CD4-positive, CD25-positive, alpha-beta regulatory T cell (primary cell): ENCODE data around the gene CCDC7. TPM values are rescaled to one million over a fixed set of nuclear protein-coding genes. Genes with fewer than 3 reads are reported as not detected.
"Not testable (repeated sequence)": the region's sequence is repeated elsewhere in the genome, so short reads cannot be mapped to it uniquely, and the experiment has no call there.

Experiments
- ATAC-seq, 2 donors: fragments of 150-1000 bp; cut with Tn5 transposase; one replicate each; pipeline ENCODE4 v1.10.0; 2021; ENCODE audit warnings: low read depth in 2 of 2, moderate number of reproducible peaks in 2 of 2, moderate library complexity in 1 of 2
- DNase-seq, 3 donors: peaks; one replicate each; pipeline versions ENCODE4 v3.0.0 to v3.0.0-alpha.2; 2012 to 2022; ENCODE audit warnings: mixed read lengths in 1 of 3
- H3K27ac ChIP-seq: one replicate; pipeline ENCODE4 v1.7.0; 2013; ENCODE audit warnings: mild to moderate bottlenecking, low read length; ENCODE audit not compliant: insufficient read depth, poor library complexity, severe bottlenecking
- H3K27me3 ChIP-seq: one replicate; pipeline ENCODE4 v1.7.0; 2013; ENCODE audit warnings: low read length; ENCODE audit not compliant: control insufficient read depth, insufficient read depth
- H3K36me3 ChIP-seq: one replicate; pipeline ENCODE4 v1.7.0; 2013; ENCODE audit warnings: mild to moderate bottlenecking, low read length, moderate library complexity; ENCODE audit not compliant: control insufficient read depth, insufficient read depth
- H3K4me1 ChIP-seq: 2 replicates; pipeline ENCODE4 v1.7.0; 2013; ENCODE audit warnings: mild to moderate bottlenecking, low read length; ENCODE audit not compliant: insufficient read depth, control insufficient read depth, poor library complexity, severe bottlenecking
- H3K4me3 ChIP-seq: one replicate; pipeline ENCODE4 v1.7.0; 2013; ENCODE audit warnings: low read depth, mild to moderate bottlenecking, low read length, moderate library complexity
- H3K9me3 ChIP-seq, 2 experiments: 1 replicate in 1 of 2; 2 replicates in 1 of 2; pipeline ENCODE4 v1.7.0; 2013; ENCODE audit warnings: low read length in 2 of 2, mild to moderate bottlenecking in 1 of 2, moderate library complexity in 1 of 2; ENCODE audit not compliant: control insufficient read depth in 2 of 2
- H3K27ac Mint-ChIP-seq, 3 donors: one replicate each; pipeline ENCODE4 v1.8.0; 2020 to 2022; ENCODE audit warnings: mild to moderate bottlenecking in 3 of 3, mixed read lengths in 3 of 3, moderate library complexity in 2 of 3
- H3K27me3 Mint-ChIP-seq: one replicate; pipeline ENCODE4 v1.8.0; 2022; ENCODE audit warnings: mild to moderate bottlenecking, mixed read lengths
- H3K36me3 Mint-ChIP-seq: one replicate; pipeline ENCODE4 v1.8.0; 2020; ENCODE audit warnings: mixed read lengths
- H3K4me1 Mint-ChIP-seq, 4 donors: one replicate each; pipeline ENCODE4 v1.8.0; 2020 to 2022; ENCODE audit warnings: mixed read lengths in 4 of 4, mild to moderate bottlenecking in 1 of 4
- H3K4me3 Mint-ChIP-seq, 4 donors: one replicate each; pipeline ENCODE4 v1.8.0; 2020 to 2022; ENCODE audit warnings: mild to moderate bottlenecking in 4 of 4, mixed read lengths in 4 of 4, moderate library complexity in 3 of 4
- H3K9me3 Mint-ChIP-seq, 7 donors: one replicate each; pipeline ENCODE4 v1.8.0; 2020 to 2022; ENCODE audit warnings: mixed read lengths in 7 of 7, mild to moderate bottlenecking in 3 of 7, moderate library complexity in 2 of 7
- polyA plus RNA-seq, 4 donors: library from polyadenylated mRNA; unstranded; fragments of 300-500 nt; fragmentation: Illumina TruSeq; gene quantifications; one replicate each; pipeline ENCODE4 v1.2.3, GENCODE V29; 2021
- total RNA-seq: library from RNA; stranded (reverse); gene quantifications from one replicate; pipeline ENCODE4 v1.2.3, GENCODE V29; 2022

The CCDC7 gene
- total and polyA plus RNA-seq, 5 donors from 2014 or later, result 6.8 to 73.6 (median 29.9) TPM

DNA sequence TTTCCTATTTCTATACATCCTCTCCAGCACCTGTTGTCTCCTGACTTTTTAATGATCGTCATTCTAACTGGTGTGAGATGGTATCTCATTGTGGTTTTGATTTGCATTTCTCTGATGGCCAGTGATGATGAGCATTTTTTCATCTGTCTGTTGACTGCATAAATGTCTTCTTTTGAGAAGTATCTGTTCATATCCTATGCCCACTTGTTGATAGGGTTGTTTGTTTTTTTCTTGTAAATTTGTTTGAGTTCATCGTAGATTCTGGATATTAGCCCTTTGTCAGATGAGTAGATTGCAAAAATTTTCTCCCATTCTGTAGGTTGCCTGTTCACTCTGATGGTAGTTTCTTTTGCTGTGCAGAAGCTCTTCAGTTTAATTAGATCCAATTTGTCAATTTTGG is 253.7 kb downstream of the CCDC7 start:
- not testable (repeated sequence) for H3K27ac ChIP-seq
- Mint-ChIP-seq H3K9me3 (peaks cover 6 to 41% (median 10%) of the 10 kb centered on the region in 7 donors), H3K36me3 (peaks cover 50% of the 10 kb centered on the region)

DNA sequence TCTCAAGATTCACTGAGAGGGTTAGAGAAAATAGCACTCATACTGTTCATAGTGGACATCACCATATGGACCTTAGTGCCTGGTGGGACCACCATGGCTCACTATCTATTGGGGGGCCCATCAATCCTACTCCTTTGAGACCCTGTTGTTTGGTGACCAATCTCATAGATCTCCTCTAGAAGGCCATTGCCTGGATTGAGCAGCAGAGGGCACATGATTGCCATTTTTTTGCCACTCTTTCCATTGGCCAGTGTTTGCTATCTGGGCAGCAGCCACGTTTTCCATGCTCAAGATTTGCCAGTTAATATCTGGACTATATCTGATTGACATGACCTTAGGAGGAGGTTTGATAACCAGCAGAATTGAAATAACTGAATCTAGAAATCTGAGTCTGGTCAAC is 267.6 kb downstream of the CCDC7 start:
- Histone ChIP-seq H3K36me3 (no peaks in the 10 kb centered on the region), H3K4me3 (no peak overlapping the region), H3K4me1 (no peaks in the 10 kb centered on the region), H3K9me3 (peaks cover 0 to 2% of the 10 kb centered on the region in 2 experiments), H3K27me3 (no peaks in the 10 kb centered on the region), H3K27ac (no peak overlapping the region)
- DNase-seq, result no peak
- ATAC-seq, result no peak
- Mint-ChIP-seq H3K4me3 (no peak overlapping the region), H3K4me1 (no peaks in the 10 kb centered on the region), H3K36me3 (peaks cover 14% of the 10 kb centered on the region), H3K27ac (no peak overlapping the region), H3K27me3 (no peaks in the 10 kb centered on the region), H3K9me3 (peaks cover 3 to 45% (median 8%) of the 10 kb centered on the region in 7 donors)

More for the DNA sequence above, 253.7 kb downstream of the CCDC7 start:
- H3K36me3 ChIP-seq, H3K4me3 Mint-ChIP-seq, H3K4me3 ChIP-seq, ATAC-seq, H3K4me1 ChIP-seq, H3K9me3 ChIP-seq, DNase-seq, H3K27me3 Mint-ChIP-seq, H3K27ac Mint-ChIP-seq, H3K27me3 ChIP-seq, H3K4me1 Mint-ChIP-seq: not testable (repeated sequence)

DNA sequence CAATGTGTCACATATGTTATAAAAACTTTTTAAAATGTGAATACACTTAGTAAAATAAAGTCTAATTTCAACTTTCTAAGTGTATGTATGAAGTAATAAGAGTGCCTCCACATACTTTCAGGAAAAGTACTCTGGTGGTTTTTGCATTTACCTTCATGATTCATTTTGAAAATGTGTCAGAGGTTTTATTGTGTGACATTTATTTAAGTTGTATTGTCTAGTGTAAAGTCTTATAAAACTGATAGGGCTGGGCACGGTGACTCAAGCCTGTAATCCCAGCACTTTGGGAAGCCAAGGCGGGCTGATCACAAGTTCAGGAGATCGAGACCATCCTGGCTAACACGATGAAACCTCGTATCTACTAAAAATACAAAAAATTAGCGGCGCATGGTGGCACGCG is 285.6 kb downstream of the CCDC7 start:
- Histone ChIP-seq H3K36me3 (peaks cover 2% of the 10 kb centered on the region), H3K9me3 (no peaks in the 10 kb centered on the region), H3K27ac (no peak overlapping the region), H3K4me3 (no peak overlapping the region), H3K4me1 (no peaks in the 10 kb centered on the region), H3K27me3 (no peaks in the 10 kb centered on the region)
- Mint-ChIP-seq H3K27me3 (no peaks in the 10 kb centered on the region), H3K4me1 (peaks cover 0 to 4% (median 0%) of the 10 kb centered on the region in 4 donors), H3K36me3 (peaks cover 15% of the 10 kb centered on the region), H3K9me3 (peaks cover 0 to 4% (median 0%) of the 10 kb centered on the region in 7 donors), H3K27ac (no peak overlapping the region), H3K4me3 (no peak overlapping the region)
- no peak for ATAC-seq
- no peak for DNase-seq

DNA sequence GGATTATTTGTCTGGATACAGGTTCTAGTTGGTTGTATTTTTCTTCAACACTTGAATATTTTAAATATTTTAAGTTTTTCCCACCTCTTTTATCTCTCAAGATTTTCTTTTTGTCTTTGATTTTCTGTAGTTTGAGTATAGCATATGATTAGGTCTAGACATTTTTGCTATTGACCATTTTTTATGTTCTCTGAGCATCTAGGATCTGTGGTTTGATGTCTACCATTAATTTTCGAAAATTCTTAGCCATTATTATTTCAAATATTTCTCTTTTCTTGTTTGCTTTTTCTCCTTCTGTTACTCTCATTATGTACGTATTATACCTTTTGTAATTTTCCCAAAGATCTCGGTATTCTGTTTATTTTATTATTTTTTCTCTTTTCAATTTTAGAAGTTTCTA is 293.0 kb downstream of the CCDC7 start:
- peaks cover 0 to 14% (median 4%) of the 10 kb centered on the region in 7 donors for H3K9me3 Mint-ChIP-seq
- Histone ChIP-seq H3K4me3 (no peak overlapping the region), H3K27me3 (no peaks in the 10 kb centered on the region), H3K4me1 (no peaks in the 10 kb centered on the region), H3K36me3 (peaks cover 8% of the 10 kb centered on the region), H3K27ac (no peak overlapping the region), H3K9me3 (peaks cover 0 to 6% of the 10 kb centered on the region in 2 experiments)
- no peak overlapping the region for H3K27ac Mint-ChIP-seq
- DNase-seq (no peak), ATAC-seq (no peak)
- H3K36me3 Mint-ChIP-seq, result peaks cover 27% of the 10 kb centered on the region
- no peak overlapping the region for H3K4me3 Mint-ChIP-seq
- H3K27me3 Mint-ChIP-seq, result no peaks in the 10 kb centered on the region
- H3K4me1 Mint-ChIP-seq, result peaks cover 0 to 3% (median 0%) of the 10 kb centered on the region in 4 donors

DNA sequence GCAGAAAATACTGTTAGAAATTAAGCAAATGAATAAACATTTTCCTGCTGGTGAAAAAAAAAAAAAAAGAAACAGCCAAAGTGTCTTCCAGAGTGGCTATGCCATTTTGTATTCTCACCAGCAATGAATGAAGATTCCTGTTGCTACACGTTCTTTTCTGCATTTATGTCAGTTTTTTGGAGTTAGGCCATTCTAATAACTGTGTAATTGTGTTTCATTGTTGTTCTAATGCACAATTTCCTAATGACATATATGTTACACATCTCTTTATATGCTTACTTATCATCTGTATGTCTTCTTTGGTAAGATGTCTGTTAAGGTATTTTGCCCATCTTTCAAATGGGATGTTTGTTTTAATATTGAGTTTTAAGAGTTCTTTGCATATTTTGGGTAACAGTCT is 298.4 kb downstream of the CCDC7 start:
- no peak overlapping the region for H3K4me3 ChIP-seq
- H3K9me3 ChIP-seq, result no peaks in the 10 kb centered on the region
- ATAC-seq, result no peak
- Mint-ChIP-seq H3K4me3 (no peak overlapping the region), H3K36me3 (peaks cover 35% of the 10 kb centered on the region), H3K27me3 (no peaks in the 10 kb centered on the region), H3K9me3 (peaks cover 3 to 14% (median 10%) of the 10 kb centered on the region in 7 donors), H3K4me1 (peaks cover 0 to 2% (median 0%) of the 10 kb centered on the region in 4 donors), H3K27ac (no peak overlapping the region)
- peaks cover 10% of the 10 kb centered on the region for H3K36me3 ChIP-seq
- H3K27me3 ChIP-seq, result no peaks in the 10 kb centered on the region
- no peak for DNase-seq
- H3K4me1 ChIP-seq, result no peaks in the 10 kb centered on the region
- H3K27ac ChIP-seq, result no peak overlapping the region

DNA sequence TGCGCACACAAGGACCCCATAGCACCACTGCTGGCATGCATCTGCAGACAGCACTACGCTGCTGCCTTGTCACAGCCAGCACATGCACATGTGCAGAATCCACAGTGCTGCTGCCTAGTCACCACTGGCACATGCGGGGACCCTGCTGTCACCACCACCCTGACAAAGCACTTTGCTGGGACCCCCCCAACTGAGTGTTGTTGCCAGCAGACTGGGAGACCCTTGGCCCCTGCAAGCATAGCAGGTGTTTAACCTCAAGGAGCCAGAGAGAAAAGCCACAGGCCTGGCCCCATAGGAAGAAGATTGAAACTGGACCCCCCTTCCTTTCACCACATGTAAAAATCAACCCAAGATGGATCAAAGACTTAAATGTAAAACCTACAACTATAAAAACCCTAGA is 300.9 kb downstream of the CCDC7 start:
- Mint-ChIP-seq H3K36me3 (peaks cover 41% of the 10 kb centered on the region), H3K27ac (no peak overlapping the region), H3K27me3 (no peaks in the 10 kb centered on the region)

DNA sequence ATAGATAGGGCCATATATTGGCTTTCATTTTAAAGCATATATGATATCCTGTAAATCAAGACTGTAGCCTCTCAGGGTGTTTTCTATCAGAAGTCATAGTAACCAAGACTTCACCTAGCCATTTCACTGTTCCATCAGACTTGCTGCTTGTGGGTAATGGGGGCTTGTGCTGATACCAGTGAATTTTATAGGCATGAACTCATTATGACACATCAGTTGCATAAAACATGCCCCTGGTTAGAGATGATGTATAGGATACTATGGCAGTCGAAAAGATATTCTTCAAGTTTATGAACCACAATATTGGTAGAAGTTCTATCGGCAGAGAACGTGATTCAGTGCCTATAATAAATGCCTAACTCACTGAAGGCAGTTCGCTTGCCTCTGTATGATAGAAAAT is 305.6 kb downstream of the CCDC7 start:
- peaks cover 2% of the 10 kb centered on the region for H3K36me3 ChIP-seq
- no peaks in the 10 kb centered on the region for H3K4me1 ChIP-seq
- no peak overlapping the region for H3K4me3 ChIP-seq
- Mint-ChIP-seq H3K27me3 (no peaks in the 10 kb centered on the region), H3K4me3 (no peak overlapping the region), H3K27ac (no peak overlapping the region), H3K9me3 (peaks cover 6 to 37% (median 8%) of the 10 kb centered on the region in 7 donors), H3K36me3 (peaks cover 27% of the 10 kb centered on the region), H3K4me1 (peaks cover 0 to 2% (median 0%) of the 10 kb centered on the region in 4 donors)
- H3K9me3 ChIP-seq, result no peaks in the 10 kb centered on the region
- H3K27me3 ChIP-seq, result no peaks in the 10 kb centered on the region
- ATAC-seq, result no peak
- DNase-seq, result no peak
- no peak overlapping the region for H3K27ac ChIP-seq

More for the DNA sequence above, 300.9 kb downstream of the CCDC7 start:
- DNase-seq (no peak), ATAC-seq (no peak)
- Histone ChIP-seq H3K9me3 (no peaks in the 10 kb centered on the region), H3K4me1 (no peaks in the 10 kb centered on the region), H3K4me3 (no peak overlapping the region), H3K27me3 (no peaks in the 10 kb centered on the region), H3K36me3 (peaks cover 10% of the 10 kb centered on the region), H3K27ac (no peak overlapping the region)
- H3K9me3 Mint-ChIP-seq, result peaks cover 2 to 21% (median 10%) of the 10 kb centered on the region in 7 donors
- H3K4me1 Mint-ChIP-seq, result peaks cover 0 to 2% (median 0%) of the 10 kb centered on the region in 4 donors
- no peak overlapping the region for H3K4me3 Mint-ChIP-seq

DNA sequence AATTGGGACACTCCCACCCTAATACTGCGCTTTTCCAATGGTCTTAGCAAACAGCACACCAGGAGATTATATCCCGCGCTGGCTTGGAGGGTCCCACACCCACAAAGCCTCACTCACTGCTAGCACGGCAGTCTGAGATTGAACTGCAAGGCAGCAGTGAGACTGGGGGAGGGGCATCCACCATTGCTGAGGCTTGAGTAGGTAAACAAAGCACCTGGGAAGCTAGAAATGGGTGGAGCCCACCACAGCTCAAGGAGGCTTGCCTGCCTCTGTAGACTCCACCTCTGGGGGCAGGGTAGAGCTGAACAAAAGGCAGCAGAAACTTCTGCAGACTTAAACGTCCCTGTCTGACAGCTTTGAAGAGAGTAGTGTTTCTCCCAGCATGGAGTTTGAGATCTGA is 309.0 kb downstream of the CCDC7 start:
- not testable (repeated sequence) for H3K4me3 ChIP-seq, ATAC-seq, H3K27me3 ChIP-seq, H3K27ac Mint-ChIP-seq, H3K4me3 Mint-ChIP-seq, H3K4me1 ChIP-seq, H3K36me3 ChIP-seq, H3K27ac ChIP-seq, H3K9me3 ChIP-seq, H3K4me1 Mint-ChIP-seq, H3K27me3 Mint-ChIP-seq
- peaks cover 0 to 42% (median 14%) of the 10 kb centered on the region in 7 donors for H3K9me3 Mint-ChIP-seq
- H3K36me3 Mint-ChIP-seq, result peaks cover 11% of the 10 kb centered on the region
- DNase-seq, result peak in 1 of 3 donors; percentile 1
